Ureter (tissue), 1 donor: ENCODE measurements around the gene ANKS6. TPM values are rescaled to one million over a fixed set of nuclear protein-coding genes. Genes with fewer than 3 reads are reported as not detected.

Experiments
- DNase-seq: peaks from one replicate; pipeline ENCODE4 v3.0.0-alpha.2; 2020; ENCODE audit warnings: low spot score
- total RNA-seq: library from RNA; stranded (reverse); gene quantifications from one replicate; pipeline ENCODE4 v1.2.4, GENCODE V29; 2023
- donor health status: DM: yes; HTN: yes; CAD: no.

Gene ANKS6
- total RNA-seq, 1 donor from 2014 or later, result 38.1 TPM

GRCh38 chr9:98791608-98792490, 4.5 kb downstream of the ANKS6 start:
- DNase-seq, result no peak

- DNase-seq, result peak; percentile 89
Observed at GRCh38 chr9:98790842-98791607, 5.3 kb downstream of the ANKS6 start.

- no peak for DNase-seq
Observed at GRCh38 chr9:98790134-98790841, 6.1 kb downstream of the ANKS6 start.

GRCh38 chr9:98789483-98790133, 6.7 kb downstream of the ANKS6 start:
- no peak for DNase-seq

GRCh38 chr9:98787766-98788335, 8.5 kb downstream of the ANKS6 start:
- peak; percentile 37 for DNase-seq

GRCh38 chr9:98786750-98787510, 9.4 kb downstream of the ANKS6 start:
- DNase-seq, result peak; percentile 31

GRCh38 chr9:98784831-98785806, 11.2 kb downstream of the ANKS6 start:
- peak; percentile 25 for DNase-seq

GRCh38 chr9:98783518-98784226, 12.7 kb downstream of the ANKS6 start:
- no peak for DNase-seq

- DNase-seq, result peak; percentile 81
Observed at GRCh38 chr9:98781588-98782383, 14.6 kb downstream of the ANKS6 start.

GRCh38 chr9:98780059-98780749, 16.2 kb downstream of the ANKS6 start:
- DNase-seq, result no peak

- no peak for DNase-seq
Observed at GRCh38 chr9:98778711-98779530, 17.4 kb downstream of the ANKS6 start.

- no peak for DNase-seq
Observed at GRCh38 chr9:98778251-98778650, 18.1 kb downstream of the ANKS6 start.

- no peak for DNase-seq
Observed at GRCh38 chr9:98777618-98778017, 18.7 kb downstream of the ANKS6 start.

- no peak for DNase-seq
Observed at GRCh38 chr9:98775831-98776441, 20.4 kb downstream of the ANKS6 start.

- no peak for DNase-seq
Observed at GRCh38 chr9:98774746-98775145, 21.6 kb downstream of the ANKS6 start.

GRCh38 chr9:98773721-98774120, 22.6 kb downstream of the ANKS6 start:
- no peak for DNase-seq
